Fibroblast of lung (primary cell): ENCODE results near the gene DTWD1. TPM values are rescaled to one million over a fixed set of nuclear protein-coding genes. Genes with fewer than 3 reads are reported as not detected.
"Not testable (repeated sequence)": the region's sequence is repeated elsewhere in the genome, so short reads cannot be mapped to it uniquely, and the experiment has no call there.

Experiments used
- DNase-seq, 2 donors: peaks; one replicate each; pipeline versions ENCODE4 v3.0.0 to v3.0.0-alpha.2; 2010; ENCODE audit warnings: low read depth in 2 of 2
- H2AFZ ChIP-seq: 2 replicates; pipeline ENCODE4 v1.5.1; 2012; ENCODE audit warnings: low read length, control low read depth, inconsistent platforms
- H3K27ac ChIP-seq: 2 replicates; pipeline ENCODE4 v1.5.1; 2011; ENCODE audit warnings: low read length, control low read depth; ENCODE audit not compliant: insufficient read depth
- H3K27me3 ChIP-seq: 2 replicates; pipeline ENCODE4 v1.5.1; 2011; ENCODE audit warnings: mild to moderate bottlenecking, low read length; ENCODE audit not compliant: control insufficient read depth, insufficient read depth
- H3K36me3 ChIP-seq: 2 replicates; pipeline ENCODE4 v1.5.1; 2011; ENCODE audit warnings: low read length; ENCODE audit not compliant: control insufficient read depth, insufficient read depth
- H3K4me1 ChIP-seq: 2 replicates; pipeline ENCODE4 v1.5.1; 2011; ENCODE audit warnings: low read length; ENCODE audit not compliant: control insufficient read depth, insufficient read depth; ENCODE audit errors: extremely low read depth
- H3K4me2 ChIP-seq: 2 replicates; pipeline ENCODE4 v1.5.1; 2011; ENCODE audit warnings: low read length, control low read depth; ENCODE audit not compliant: insufficient read depth; ENCODE audit errors: extremely low read depth
- H3K4me3 ChIP-seq, 4 experiments: fragments of 200-600 bp in 1 of 4; sonication (generic) in 1 of 4; replicated peaks in 1 of 4; 2 replicates each; pipeline ENCODE4 v1.5.1; 2011 to 2016; ENCODE audit warnings: low read length in 4 of 4, low read depth in 3 of 4, mild to moderate bottlenecking in 3 of 4, control low read depth in 2 of 4, inconsistent platforms in 1 of 4, mixed read lengths in 1 of 4; ENCODE audit not compliant: insufficient read depth in 1 of 4; ENCODE audit errors: control extremely low read depth in 1 of 4
- H3K79me2 ChIP-seq: 2 replicates; pipeline ENCODE4 v1.5.1; 2012; ENCODE audit warnings: mild to moderate bottlenecking, low read length, inconsistent platforms; ENCODE audit not compliant: control insufficient read depth, insufficient read depth
- H3K9ac ChIP-seq: 2 replicates; pipeline ENCODE4 v1.5.1; 2011; ENCODE audit warnings: mild to moderate bottlenecking, low read length, control low read depth; ENCODE audit not compliant: insufficient read depth
- H3K9me3 ChIP-seq: 2 replicates; pipeline ENCODE4 v1.5.1; 2012; ENCODE audit warnings: low read depth, low read length; ENCODE audit not compliant: control insufficient read depth, insufficient read depth
- H4K20me1 ChIP-seq: 2 replicates; pipeline ENCODE4 v1.5.1; 2011; ENCODE audit warnings: low read length; ENCODE audit not compliant: control insufficient read depth, insufficient read depth; ENCODE audit errors: extremely low read depth
- EZH2 ChIP-seq: IDR thresholded peaks from 2 replicates; pipeline ENCODE4 v1.5.1; 2012; ENCODE audit warnings: low read length, control low read depth, mild to moderate bottlenecking; ENCODE audit errors: missing control alignments
- polyA plus RNA-seq, 2 donors: library from polyadenylated mRNA; depleted of rRNA in 1 of 2; stranded (reverse) in 1 of 2; unstranded in 1 of 2; fragments of >200 nt; gene quantifications; 2 replicates each; pipeline ENCODE4 v1.2.1, GENCODE V29; 2011 to 2012; ENCODE audit warnings: missing spikeins in 1 of 2
- total RNA-seq: library from RNA; depleted of rRNA; stranded (reverse); fragments of >200 nt; gene quantifications from 2 replicates; pipeline ENCODE4 v1.2.1, GENCODE V29; 2014
- TF ChIP-seq, protein P1 (sequence below), 2 donors: IDR thresholded peaks in 1 of 2; conservative IDR thresholded peaks in 1 of 2; 1 replicate in 1 of 2; 2 replicates in 1 of 2; pipeline ENCODE4 v1.5.1; 2011 to 2012; ENCODE audit warnings: low read length in 2 of 2, control low read depth in 1 of 2, inconsistent platforms in 1 of 2, low read depth in 1 of 2, mild to moderate bottlenecking in 1 of 2

Gene DTWD1
- total and polyA plus RNA-seq, 2 donors (not counting 1 experiment from before 2014, with no cell fraction given): 61.8 to 156 TPM

DNA sequence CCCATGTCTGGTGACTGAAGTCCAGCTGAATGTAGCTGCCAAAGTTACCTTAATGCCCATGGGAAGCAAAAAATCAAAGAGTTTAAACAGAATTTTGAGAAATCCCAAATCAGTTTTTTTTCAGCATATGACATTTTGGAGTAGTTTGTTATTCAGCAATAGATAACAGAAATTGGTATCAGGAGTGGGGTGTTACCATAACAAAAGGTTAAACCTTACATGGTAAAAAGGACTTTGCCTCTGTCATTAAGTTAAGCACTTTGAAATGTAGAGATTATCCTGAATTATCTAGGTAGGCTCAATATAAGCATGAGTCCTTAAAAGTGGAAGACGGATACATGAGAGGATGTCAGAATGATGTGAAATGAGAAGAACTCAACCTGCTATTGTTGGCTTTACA lies 32.1 kb downstream of the DTWD1 start:
- no peaks in the 10 kb centered on the region for H3K79me2 ChIP-seq
- no peaks in the 10 kb centered on the region for H3K36me3 ChIP-seq
- H3K27me3 ChIP-seq: no peaks in the 10 kb centered on the region
- H3K9ac ChIP-seq: no peak overlapping the region
- no peak overlapping the region for H3K27ac ChIP-seq
- no peaks in the 10 kb centered on the region for H4K20me1 ChIP-seq
- H3K9me3 ChIP-seq: peaks cover 3% of the 10 kb centered on the region
- no peak for DNase-seq
- no peaks in the 10 kb centered on the region for H3K4me1 ChIP-seq
- H3K4me2 ChIP-seq: no peak overlapping the region
- H3K4me3 ChIP-seq: no peak overlapping the region
- no peak overlapping the region for H2AFZ ChIP-seq
- TF ChIP-seq, protein P1, sequence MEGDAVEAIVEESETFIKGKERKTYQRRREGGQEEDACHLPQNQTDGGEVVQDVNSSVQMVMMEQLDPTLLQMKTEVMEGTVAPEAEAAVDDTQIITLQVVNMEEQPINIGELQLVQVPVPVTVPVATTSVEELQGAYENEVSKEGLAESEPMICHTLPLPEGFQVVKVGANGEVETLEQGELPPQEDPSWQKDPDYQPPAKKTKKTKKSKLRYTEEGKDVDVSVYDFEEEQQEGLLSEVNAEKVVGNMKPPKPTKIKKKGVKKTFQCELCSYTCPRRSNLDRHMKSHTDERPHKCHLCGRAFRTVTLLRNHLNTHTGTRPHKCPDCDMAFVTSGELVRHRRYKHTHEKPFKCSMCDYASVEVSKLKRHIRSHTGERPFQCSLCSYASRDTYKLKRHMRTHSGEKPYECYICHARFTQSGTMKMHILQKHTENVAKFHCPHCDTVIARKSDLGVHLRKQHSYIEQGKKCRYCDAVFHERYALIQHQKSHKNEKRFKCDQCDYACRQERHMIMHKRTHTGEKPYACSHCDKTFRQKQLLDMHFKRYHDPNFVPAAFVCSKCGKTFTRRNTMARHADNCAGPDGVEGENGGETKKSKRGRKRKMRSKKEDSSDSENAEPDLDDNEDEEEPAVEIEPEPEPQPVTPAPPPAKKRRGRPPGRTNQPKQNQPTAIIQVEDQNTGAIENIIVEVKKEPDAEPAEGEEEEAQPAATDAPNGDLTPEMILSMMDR (conservative IDR thresholded peaks at IDR 0.05 in 1 of 2, IDR thresholded peaks at IDR 0.05 in 1 of 2; ENCODE audit: low read depth in 1 of 2, low read length in 2 of 2): no peak
- TF ChIP-seq EZH2: no peak

DNA sequence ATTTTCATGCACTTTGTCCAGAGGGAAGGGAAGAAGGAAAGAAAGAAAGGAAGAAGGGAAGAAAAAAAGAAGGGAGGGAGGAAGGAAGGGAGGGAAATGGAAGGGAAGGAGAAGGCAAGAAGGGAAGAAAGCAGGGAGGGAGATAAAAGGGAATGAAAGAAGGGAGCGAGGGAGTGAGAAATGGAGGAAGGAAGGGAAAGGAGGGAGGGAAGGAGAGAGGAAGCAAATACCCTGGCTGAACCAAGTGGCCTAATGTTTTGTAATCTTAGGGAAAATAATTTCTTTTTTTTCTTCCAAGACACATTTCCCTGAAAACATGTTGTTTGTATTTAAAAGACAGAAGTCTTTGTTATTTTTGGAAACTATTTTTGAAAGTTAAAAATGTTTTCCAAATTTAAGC lies 35.9 kb downstream of the DTWD1 start:
- H3K9ac ChIP-seq: no peak overlapping the region
- H3K36me3 ChIP-seq: no peaks in the 10 kb centered on the region
- H3K9me3 ChIP-seq: peaks cover 3% of the 10 kb centered on the region
- no peak overlapping the region for H3K4me3 ChIP-seq
- no peaks in the 10 kb centered on the region for H3K27me3 ChIP-seq
- no peaks in the 10 kb centered on the region for H3K4me1 ChIP-seq
- no peak overlapping the region for H3K27ac ChIP-seq
- no peaks in the 10 kb centered on the region for H4K20me1 ChIP-seq
- DNase-seq: no peak
- TF ChIP-seq, protein P1 (conservative IDR thresholded peaks at IDR 0.05 in 1 of 2, IDR thresholded peaks at IDR 0.05 in 1 of 2; ENCODE audit: low read depth in 1 of 2, low read length in 2 of 2): no peak
- no peak for TF ChIP-seq EZH2
- no peak overlapping the region for H2AFZ ChIP-seq
- no peak overlapping the region for H3K4me2 ChIP-seq
- no peaks in the 10 kb centered on the region for H3K79me2 ChIP-seq

DNA sequence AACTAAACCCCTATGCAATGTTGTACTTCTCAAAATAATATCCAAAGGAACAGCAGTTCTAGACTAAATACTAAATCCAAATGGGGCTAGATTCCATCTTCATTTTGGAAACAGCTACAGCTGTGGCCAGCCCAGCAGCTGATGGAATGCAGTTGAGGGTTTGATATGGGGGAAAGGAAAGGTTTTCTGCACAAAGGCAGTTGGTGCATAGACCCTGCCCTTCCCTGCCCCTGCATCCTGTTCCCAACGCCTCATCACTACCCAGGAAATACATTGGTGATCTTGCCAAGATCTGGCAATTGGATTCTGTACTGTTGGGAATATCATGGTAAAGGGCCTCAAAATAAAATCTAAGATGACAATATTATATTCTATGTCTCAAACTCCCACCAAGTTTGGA lies 43.9 kb downstream of the DTWD1 start:
- H4K20me1 ChIP-seq: no peaks in the 10 kb centered on the region
- H3K4me3 ChIP-seq: no peak overlapping the region
- DNase-seq: no peak

DNA sequence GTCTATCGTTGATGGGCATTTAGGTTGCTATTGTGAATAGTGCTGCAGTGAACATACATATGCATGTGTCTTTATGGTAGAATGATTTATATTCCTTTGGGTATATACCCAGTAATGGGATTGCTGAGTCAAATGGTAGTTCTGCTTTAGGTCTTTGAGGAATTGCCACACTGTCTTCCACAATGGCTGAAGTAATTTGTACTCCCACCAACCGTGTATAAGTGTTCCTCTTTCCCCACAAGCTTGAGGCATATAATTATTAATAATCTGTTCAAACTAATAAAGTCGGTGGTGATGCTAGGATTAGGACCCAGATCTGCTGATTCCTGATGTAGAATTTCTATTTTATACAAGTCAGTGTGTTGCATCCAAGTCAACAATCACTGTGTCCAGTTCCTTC lies 45.6 kb downstream of the DTWD1 start:
- H3K27ac ChIP-seq, H3K9ac ChIP-seq, H3K4me3 ChIP-seq, H3K27me3 ChIP-seq, H3K79me2 ChIP-seq, H2AFZ ChIP-seq, DNase-seq, H3K4me2 ChIP-seq, H3K4me1 ChIP-seq, H3K36me3 ChIP-seq, H4K20me1 ChIP-seq, H3K9me3 ChIP-seq: not testable (repeated sequence)

More for the DNA sequence above, 43.9 kb downstream of the DTWD1 start:
- H3K36me3 ChIP-seq: no peaks in the 10 kb centered on the region
- TF ChIP-seq, protein P1 (conservative IDR thresholded peaks at IDR 0.05 in 1 of 2, IDR thresholded peaks at IDR 0.05 in 1 of 2; ENCODE audit: low read depth in 1 of 2, low read length in 2 of 2): no peak
- H3K9me3 ChIP-seq: no peaks in the 10 kb centered on the region
- no peak overlapping the region for H3K4me2 ChIP-seq
- H2AFZ ChIP-seq: no peak overlapping the region
- H3K79me2 ChIP-seq: no peaks in the 10 kb centered on the region
- no peaks in the 10 kb centered on the region for H3K27me3 ChIP-seq
- H3K27ac ChIP-seq: no peak overlapping the region
- no peak overlapping the region for H3K9ac ChIP-seq
- no peaks in the 10 kb centered on the region for H3K4me1 ChIP-seq
